Mesenchymal stem cell (in vitro differentiated cells and primary cell): ENCODE data around the gene FAM234B.

Source experiments
- DNase-seq: peaks from one replicate; pipeline ENCODE4 v3.0.0-alpha.2; 2013
- H2AFZ ChIP-seq: one replicate; pipeline ENCODE4 v1.6.1; 2013; ENCODE audit warnings: low read depth, mild to moderate bottlenecking, control low read depth, inconsistent platforms, low read length, moderate library complexity
- H2AK5ac ChIP-seq: 2 replicates; pipeline ENCODE4 v1.6.1; 2013; ENCODE audit warnings: low read length, moderate library complexity, mild to moderate bottlenecking, inconsistent platforms; ENCODE audit not compliant: severe bottlenecking
- H2BK120ac ChIP-seq: one replicate; pipeline ENCODE4 v1.6.1; 2013; ENCODE audit warnings: low read depth, mild to moderate bottlenecking, inconsistent platforms, low read length, moderate library complexity
- H2BK12ac ChIP-seq, 2 experiments: one replicate each; pipeline ENCODE4 v1.6.1; 2013; ENCODE audit warnings: inconsistent platforms in 2 of 2, low read length in 2 of 2, mild to moderate bottlenecking in 2 of 2, moderate library complexity in 2 of 2, control low read depth in 1 of 2
- H2BK15ac ChIP-seq: one replicate; pipeline ENCODE4 v1.6.1; 2013; ENCODE audit warnings: mild to moderate bottlenecking, low read depth, inconsistent platforms; ENCODE audit not compliant: poor library complexity, severe bottlenecking
- H2BK5ac ChIP-seq: 2 replicates; pipeline ENCODE4 v1.6.1; 2013; ENCODE audit warnings: low read depth, mild to moderate bottlenecking, low read length, control low read depth, inconsistent platforms; ENCODE audit not compliant: poor library complexity, severe bottlenecking
- H3K14ac ChIP-seq, 2 experiments: one replicate each; pipeline ENCODE4 v1.6.1; 2013; ENCODE audit warnings: inconsistent platforms in 2 of 2, low read length in 2 of 2, control low read depth in 1 of 2, mild to moderate bottlenecking in 1 of 2, moderate library complexity in 1 of 2
- H3K18ac ChIP-seq, 2 experiments: one replicate each; pipeline ENCODE4 v1.6.1; 2013; ENCODE audit warnings: inconsistent platforms in 2 of 2, low read length in 2 of 2, control low read depth in 1 of 2, low read depth in 1 of 2, mild to moderate bottlenecking in 1 of 2
- H3K23ac ChIP-seq, 2 experiments: one replicate each; pipeline ENCODE4 v1.6.1; 2013; ENCODE audit warnings: inconsistent platforms in 2 of 2, low read length in 2 of 2, mild to moderate bottlenecking in 2 of 2, moderate library complexity in 2 of 2, control low read depth in 1 of 2
- H3K27ac ChIP-seq: 2 replicates; pipeline ENCODE4 v1.5.1; 2013; ENCODE audit warnings: mild to moderate bottlenecking, moderate library complexity, low read length, control low read depth, inconsistent platforms; ENCODE audit not compliant: poor library complexity, severe bottlenecking
- H3K27me3 ChIP-seq, 2 experiments: 2 replicates each; pipeline versions ENCODE4 v1.6.1 to v1.7.0; 2013; ENCODE audit warnings: low read length in 2 of 2, mild to moderate bottlenecking in 2 of 2, moderate library complexity in 2 of 2, control low read depth in 1 of 2, inconsistent platforms in 1 of 2; ENCODE audit not compliant: control insufficient read depth in 1 of 2, insufficient read depth in 1 of 2
- H3K36me3 ChIP-seq, 2 experiments: 2 replicates each; pipeline versions ENCODE4 v1.6.1 to v1.7.0; 2013; ENCODE audit warnings: low read length in 2 of 2, control low read depth in 1 of 2, inconsistent platforms in 1 of 2, low read depth in 1 of 2, mild to moderate bottlenecking in 1 of 2; ENCODE audit not compliant: insufficient read depth in 2 of 2, control insufficient read depth in 1 of 2
- H3K4ac ChIP-seq, 2 experiments: one replicate each; pipeline ENCODE4 v1.6.1; 2013; ENCODE audit warnings: inconsistent platforms in 2 of 2, low read length in 2 of 2, mild to moderate bottlenecking in 2 of 2, moderate library complexity in 2 of 2, control low read depth in 1 of 2, low read depth in 1 of 2
- H3K4me1 ChIP-seq: 2 replicates; pipeline ENCODE4 v1.6.1; 2013; ENCODE audit warnings: low read depth, low read length, control low read depth; ENCODE audit not compliant: control insufficient read depth, insufficient read depth
- H3K4me2 ChIP-seq: 2 replicates; pipeline ENCODE4 v1.6.1; 2013; ENCODE audit warnings: low read length, mild to moderate bottlenecking, inconsistent platforms; ENCODE audit not compliant: poor library complexity, severe bottlenecking
- H3K4me3 ChIP-seq, 2 experiments: 2 replicates each; pipeline versions ENCODE4 v1.5.1 to v1.7.0; 2013; ENCODE audit warnings: low read length in 2 of 2, mild to moderate bottlenecking in 2 of 2, control low read depth in 1 of 2, low read depth in 1 of 2; ENCODE audit not compliant: insufficient read depth in 1 of 2
- H3K79me1 ChIP-seq: replicated peaks from 2 replicates; pipeline ENCODE4 v1.6.1; 2013; ENCODE audit warnings: mild to moderate bottlenecking, control low read depth, low read length, inconsistent platforms; ENCODE audit not compliant: poor library complexity, severe bottlenecking
- H3K9ac ChIP-seq: 2 replicates; pipeline ENCODE4 v1.7.0; 2013; ENCODE audit warnings: mild to moderate bottlenecking, low read length, moderate library complexity
- H3K9me3 ChIP-seq: 2 replicates; pipeline ENCODE4 v1.7.0; 2013; ENCODE audit warnings: mild to moderate bottlenecking, low read length; ENCODE audit not compliant: control insufficient read depth
- H4K8ac ChIP-seq: one replicate; pipeline ENCODE4 v1.6.1; 2013; ENCODE audit warnings: inconsistent platforms, mild to moderate bottlenecking, low read length, moderate library complexity
- H4K91ac ChIP-seq: one replicate; pipeline ENCODE4 v1.6.1; 2013; ENCODE audit warnings: mild to moderate bottlenecking, low read length, inconsistent platforms
- WGBS: methylation state at CpG from one replicate; pipeline ENCODE4 v1.1.7; 2013; ENCODE audit warnings: mixed read lengths; 5-methylcytosine and 5-hydroxymethylcytosine counted together

The FAM234B gene

GRCh38 chr12:13028825-13029570 is 15.2 kb upstream of the FAM234B start:
- H3K4me2 ChIP-seq, result no peak overlapping the region
- no peak overlapping the region for H3K23ac ChIP-seq
- no peak for DNase-seq
- H2BK5ac ChIP-seq, result no peak overlapping the region
- H3K27me3 ChIP-seq, result no peaks in the 10 kb centered on the region
- H2AFZ ChIP-seq, result no peak overlapping the region
- no peak overlapping the region for H3K4me3 ChIP-seq
- no peak overlapping the region for H3K18ac ChIP-seq
- no peak overlapping the region for H2BK12ac ChIP-seq
- H3K9ac ChIP-seq, result no peak overlapping the region
- no peak overlapping the region for H4K8ac ChIP-seq
- no peaks in the 10 kb centered on the region for H3K4me1 ChIP-seq
- no peak overlapping the region for H3K14ac ChIP-seq
- no peak overlapping the region for H3K4ac ChIP-seq
- H3K27ac ChIP-seq, result no peak overlapping the region
- 84% methylated on average over 2 of the region's 4 CpGs for WGBS
- no peak overlapping the region for H2BK15ac ChIP-seq
- H3K9me3 ChIP-seq, result no peaks in the 10 kb centered on the region
- no peak overlapping the region for H2BK120ac ChIP-seq
- H2AK5ac ChIP-seq, result no peak overlapping the region
- no peak overlapping the region for H4K91ac ChIP-seq
- no peaks in the 10 kb centered on the region for H3K36me3 ChIP-seq
- no peaks in the 10 kb centered on the region for H3K79me1 ChIP-seq

GRCh38 chr12:13030541-13031291 is 13.5 kb upstream of the FAM234B start:
- no peak overlapping the region for H2BK12ac ChIP-seq
- no peak overlapping the region for H2BK120ac ChIP-seq
- H3K4ac ChIP-seq, result no peak overlapping the region
- no peaks in the 10 kb centered on the region for H3K27me3 ChIP-seq
- no peak overlapping the region for H3K4me3 ChIP-seq
- no peak overlapping the region for H4K8ac ChIP-seq
- no peak overlapping the region for H3K23ac ChIP-seq
- WGBS, result 78% methylated on average over 8 of the region's 9 CpGs
- no peaks in the 10 kb centered on the region for H3K36me3 ChIP-seq
- H3K14ac ChIP-seq, result no peak overlapping the region
- no peak for DNase-seq
- H2AFZ ChIP-seq, result no peak overlapping the region
- no peak overlapping the region for H4K91ac ChIP-seq
- H3K9ac ChIP-seq, result no peak overlapping the region
- H3K27ac ChIP-seq, result no peak overlapping the region
- no peaks in the 10 kb centered on the region for H3K4me1 ChIP-seq
- H3K4me2 ChIP-seq, result no peak overlapping the region
- no peaks in the 10 kb centered on the region for H3K9me3 ChIP-seq
- H3K79me1 ChIP-seq, result no peaks in the 10 kb centered on the region
- H2AK5ac ChIP-seq, result no peak overlapping the region
- H2BK5ac ChIP-seq, result no peak overlapping the region
- H2BK15ac ChIP-seq, result no peak overlapping the region
- H3K18ac ChIP-seq, result no peak overlapping the region

GRCh38 chr12:13032164-13032563 is 12.0 kb upstream of the FAM234B start:
- H4K8ac ChIP-seq, result no peak overlapping the region
- 95% methylated on average over 2 of the region's 2 CpGs for WGBS
- no peak for DNase-seq

GRCh38 chr12:13033476-13033875 is 10.7 kb upstream of the FAM234B start:
- Histone ChIP-seq H3K9ac (peak overlapping the region; percentile 73), H4K91ac (no peak overlapping the region), H3K9me3 (no peaks in the 10 kb centered on the region), H2BK5ac (no peak overlapping the region), H2AK5ac (no peak overlapping the region), H2BK12ac (no peak overlapping the region), H3K4me2 (no peak overlapping the region), H3K36me3 (no peaks in the 10 kb centered on the region), H3K14ac (no peak overlapping the region), H3K23ac (no peak overlapping the region), H3K27ac (no peak overlapping the region), H2AFZ (no peak overlapping the region), H2BK120ac (no peak overlapping the region), H3K27me3 (no peaks in the 10 kb centered on the region), H3K4me3 (no peak overlapping the region), H4K8ac (no peak overlapping the region), H3K4me1 (no peaks in the 10 kb centered on the region), H3K18ac (no peak overlapping the region), H3K79me1 (no peaks in the 10 kb centered on the region), H3K4ac (no peak overlapping the region), H2BK15ac (no peak overlapping the region)
- 97% methylated on average over 4 of the region's 5 CpGs for WGBS
- DNase-seq, result no peak

More at GRCh38 chr12:13032164-13032563, 12.0 kb upstream of the FAM234B start:
- H2BK5ac ChIP-seq, result no peak overlapping the region
- no peak overlapping the region for H2BK120ac ChIP-seq
- no peak overlapping the region for H3K4ac ChIP-seq
- no peak overlapping the region for H2BK15ac ChIP-seq
- no peak overlapping the region for H3K18ac ChIP-seq
- no peak overlapping the region for H3K4me2 ChIP-seq
- no peaks in the 10 kb centered on the region for H3K79me1 ChIP-seq
- H3K27ac ChIP-seq, result no peak overlapping the region
- no peak overlapping the region for H2AFZ ChIP-seq
- H3K27me3 ChIP-seq, result no peaks in the 10 kb centered on the region
- no peak overlapping the region for H3K9ac ChIP-seq
- H3K23ac ChIP-seq, result no peak overlapping the region
- H3K4me1 ChIP-seq, result no peaks in the 10 kb centered on the region
- no peak overlapping the region for H3K4me3 ChIP-seq
- H2BK12ac ChIP-seq, result no peak overlapping the region
- H3K14ac ChIP-seq, result no peak overlapping the region
- H3K9me3 ChIP-seq, result no peaks in the 10 kb centered on the region
- H3K36me3 ChIP-seq, result no peaks in the 10 kb centered on the region
- H4K91ac ChIP-seq, result no peak overlapping the region
- no peak overlapping the region for H2AK5ac ChIP-seq
